Subcutaneous adipose tissue (tissue), 4 donors: ENCODE results near the gene NTM. TPM values are rescaled to one million over a fixed set of nuclear protein-coding genes. Genes with fewer than 3 reads are reported as not detected.

Source experiments
- CTCF ChIP-seq: fragments of 450-650 bp; IDR thresholded peaks from one replicate; pipeline ENCODE4 v1.5.1; 2016; ENCODE audit warnings: low read depth, mild to moderate bottlenecking, control low read depth, antibody characterized with exemption, moderate library complexity
- total RNA-seq, 4 donors: library from RNA; depleted of rRNA; stranded (reverse); fragments of >200 nt; gene quantifications; one replicate each; pipeline ENCODE4 v1.1.0, GENCODE V29; 2016

Gene NTM
- total RNA-seq, 4 donors from 2014 or later, result 1.5 to 5.7 (median 1.7) TPM

- no peak for TF ChIP-seq CTCF
Observed at GRCh38 chr11:131637469-131638175, 267.2 kb downstream of the NTM start.

- TF ChIP-seq CTCF, result no peak
Observed at GRCh38 chr11:131638889-131639288, 268.5 kb downstream of the NTM start.

GRCh38 chr11:131640320-131640719 lies 269.9 kb downstream of the NTM start:
- no peak for TF ChIP-seq CTCF

DNA sequence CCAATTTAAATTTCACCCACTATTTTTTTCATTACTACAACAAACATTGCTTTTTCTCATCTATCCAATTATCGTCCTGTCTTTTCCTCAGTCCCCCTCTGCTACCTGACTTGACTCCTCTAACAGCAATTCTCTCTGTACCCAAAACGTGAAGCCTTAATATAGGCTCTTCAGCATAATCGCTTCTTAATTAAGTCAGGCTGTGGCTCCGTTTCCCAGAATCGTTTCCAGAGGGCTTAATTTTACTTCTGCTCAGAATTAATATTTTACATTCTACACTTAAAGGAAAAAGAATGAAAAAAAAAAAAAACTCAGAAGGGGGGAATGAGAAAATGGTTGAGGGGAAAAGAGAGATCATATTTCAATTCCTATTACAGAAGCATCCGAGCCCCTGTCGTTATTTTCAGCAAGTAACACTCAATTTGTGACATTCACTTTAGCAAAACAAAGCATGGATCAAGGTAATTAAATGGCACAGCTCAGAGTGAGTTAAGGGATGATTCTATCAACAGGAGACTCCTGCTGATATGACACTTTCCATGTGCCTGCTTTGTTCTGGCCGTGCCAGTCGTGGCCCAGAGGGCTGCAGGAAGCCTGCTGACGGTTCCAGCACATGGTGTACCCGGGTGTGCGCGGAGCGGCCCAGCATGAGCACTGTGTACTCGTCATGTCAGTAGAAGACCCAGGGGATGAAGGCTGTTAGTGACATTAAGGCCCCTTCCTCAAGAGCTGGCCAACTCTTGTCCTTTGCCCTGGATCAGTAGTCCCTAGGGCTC lies 272.5 kb downstream of the NTM start:
- no peak for TF ChIP-seq CTCF

GRCh38 chr11:131644204-131644795 lies 273.9 kb downstream of the NTM start:
- no peak for TF ChIP-seq CTCF

- TF ChIP-seq CTCF, result no peak
Observed at GRCh38 chr11:131645237-131645636, 274.8 kb downstream of the NTM start.

DNA sequence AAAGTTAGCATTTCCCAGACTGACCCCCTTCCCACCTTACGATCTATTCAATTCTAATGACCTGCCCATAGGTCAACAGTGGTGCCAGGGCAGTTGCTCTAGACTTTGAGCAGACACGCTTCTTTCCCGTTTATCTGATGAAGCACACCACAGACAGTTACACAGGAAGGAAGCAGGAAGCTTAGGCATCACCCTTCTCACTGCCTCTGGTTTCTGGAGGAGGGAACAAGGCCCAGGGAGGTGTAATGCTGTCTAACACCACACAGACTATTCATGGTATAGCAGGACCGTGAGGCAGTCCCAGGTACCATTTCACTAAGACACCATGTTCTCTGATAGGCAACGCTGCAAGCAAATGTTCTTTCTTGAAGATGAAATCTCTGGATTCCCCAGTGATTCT lies 279.4 kb downstream of the NTM start:
- TF ChIP-seq CTCF, result no peak
